K562 (cell line): ENCODE measurements around the gene KRTAP6-1. TPM values are rescaled to one million over a fixed set of nuclear protein-coding genes. Genes with fewer than 3 reads are reported as not detected.

Experiments used
- SP1 ChIP-seq: sonication (generic); formaldehyde crosslinking; IDR thresholded peaks from 2 replicates; pipeline ENCODE4 v1.8.1; 2022; ENCODE audit warnings: mild to moderate bottlenecking, missing genetic modification reagents
- ZKSCAN8 ChIP-seq: fragments of 200-800 bp; sonication (Bioruptor generic); IDR thresholded peaks from 2 replicates; pipeline ENCODE4 v1.6.1; 2016; ENCODE audit warnings: missing genetic modification characterization, missing compliant biosample characterization
- polyA plus RNA-seq, 8 experiments: library from polyadenylated mRNA; depleted of rRNA in 4 of 8; stranded (reverse) in 5 of 8; unstranded in 3 of 8; fragments of >200 nt; fragmentation: Nextera tagmentation in 2 of 8; fragmentation: Illumina TruSeq in 1 of 8; extraction: Ambion mirVana in 2 of 8; extraction: Trizol in 1 of 8; gene quantifications; 2 replicates each; pipeline versions ENCODE4 v1.2.1 to v1.2.3, GENCODE V29; 2011 to 2014; ENCODE audit warnings: inconsistent platforms in 1 of 8, missing spikeins in 1 of 8
- total RNA-seq, 7 experiments: library from RNA; depleted of rRNA in 6 of 7; stranded (reverse); fragments of >200 nt in 6 of 7; fragmentation: Illumina TruSeq in 2 of 7; extraction: Trizol in 2 of 7; gene quantifications; 2 replicates each; pipeline versions ENCODE4 v1.2.1 to v1.2.3, GENCODE V29; 2011 to 2021; ENCODE audit warnings: low replicate concordance in 1 of 7
- TF ChIP-seq, protein P1 (sequence below), 2 experiments: fragments of 450-650 bp; formaldehyde crosslinking in 1 of 2; IDR thresholded peaks; 2 replicates each; pipeline versions ENCODE4 v1.4.0 to v1.6.1; 2014 to 2020; ENCODE audit warnings: mild to moderate bottlenecking in 2 of 2, borderline replicate concordance in 1 of 2, low read depth in 1 of 2

Gene KRTAP6-1
- total and polyA plus RNA-seq, 9 of the 15 experiments (the other 6 are each of a cell fraction or from before 2014, with no cell fraction given), result not detected

DNA sequence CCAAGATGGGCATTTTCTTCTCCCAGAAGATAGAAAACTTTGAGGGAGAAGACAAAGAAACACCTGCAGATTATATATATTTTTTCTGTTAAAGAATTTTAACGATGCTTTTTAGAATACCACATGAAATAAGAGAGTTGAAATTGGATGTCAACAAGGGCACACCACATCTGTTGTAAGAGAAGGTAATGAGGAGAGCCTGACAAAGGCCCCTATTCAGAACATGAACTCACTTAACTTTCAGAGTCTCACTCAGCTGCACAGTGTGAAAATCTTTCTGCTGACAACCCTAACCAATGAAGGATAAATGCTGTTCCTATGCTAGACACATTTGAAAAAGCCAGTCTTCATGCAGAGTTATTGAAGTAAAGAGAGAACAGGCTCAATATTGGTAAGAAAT is 30.9 kb downstream of the KRTAP6-1 start (continued):
- TF ChIP-seq, protein P1, sequence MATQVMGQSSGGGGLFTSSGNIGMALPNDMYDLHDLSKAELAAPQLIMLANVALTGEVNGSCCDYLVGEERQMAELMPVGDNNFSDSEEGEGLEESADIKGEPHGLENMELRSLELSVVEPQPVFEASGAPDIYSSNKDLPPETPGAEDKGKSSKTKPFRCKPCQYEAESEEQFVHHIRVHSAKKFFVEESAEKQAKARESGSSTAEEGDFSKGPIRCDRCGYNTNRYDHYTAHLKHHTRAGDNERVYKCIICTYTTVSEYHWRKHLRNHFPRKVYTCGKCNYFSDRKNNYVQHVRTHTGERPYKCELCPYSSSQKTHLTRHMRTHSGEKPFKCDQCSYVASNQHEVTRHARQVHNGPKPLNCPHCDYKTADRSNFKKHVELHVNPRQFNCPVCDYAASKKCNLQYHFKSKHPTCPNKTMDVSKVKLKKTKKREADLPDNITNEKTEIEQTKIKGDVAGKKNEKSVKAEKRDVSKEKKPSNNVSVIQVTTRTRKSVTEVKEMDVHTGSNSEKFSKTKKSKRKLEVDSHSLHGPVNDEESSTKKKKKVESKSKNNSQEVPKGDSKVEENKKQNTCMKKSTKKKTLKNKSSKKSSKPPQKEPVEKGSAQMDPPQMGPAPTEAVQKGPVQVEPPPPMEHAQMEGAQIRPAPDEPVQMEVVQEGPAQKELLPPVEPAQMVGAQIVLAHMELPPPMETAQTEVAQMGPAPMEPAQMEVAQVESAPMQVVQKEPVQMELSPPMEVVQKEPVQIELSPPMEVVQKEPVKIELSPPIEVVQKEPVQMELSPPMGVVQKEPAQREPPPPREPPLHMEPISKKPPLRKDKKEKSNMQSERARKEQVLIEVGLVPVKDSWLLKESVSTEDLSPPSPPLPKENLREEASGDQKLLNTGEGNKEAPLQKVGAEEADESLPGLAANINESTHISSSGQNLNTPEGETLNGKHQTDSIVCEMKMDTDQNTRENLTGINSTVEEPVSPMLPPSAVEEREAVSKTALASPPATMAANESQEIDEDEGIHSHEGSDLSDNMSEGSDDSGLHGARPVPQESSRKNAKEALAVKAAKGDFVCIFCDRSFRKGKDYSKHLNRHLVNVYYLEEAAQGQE (IDR thresholded peaks at IDR 0.05; ENCODE audit: borderline replicate concordance), result no peak
- TF ChIP-seq, protein P1 (CRISPR knock-in tag; IDR thresholded peaks at IDR 0.05; ENCODE audit: low read depth), result no peak
- no peak for TF ChIP-seq ZKSCAN8 (CRISPR knock-in tag)
- TF ChIP-seq SP1 (CRISPR knock-in tag), result no peak
